Testis (tissue), 3 donors: ENCODE results near the gene MINDY2. TPM values are rescaled to one million over a fixed set of nuclear protein-coding genes. Genes with fewer than 3 reads are reported as not detected.

Source experiments
- DNase-seq: peaks from one replicate; pipeline ENCODE4 v3.0.0-alpha.2; 2019
- H3K27ac ChIP-seq, 2 donors: fragments of 200-600 bp; sonication (generic); one replicate each; pipeline ENCODE4 v1.5.1; 2019
- H3K27me3 ChIP-seq: fragments of 200-600 bp; sonication (generic); one replicate; pipeline ENCODE4 v1.5.1; 2019
- H3K36me3 ChIP-seq: fragments of 200-600 bp; sonication (generic); one replicate; pipeline ENCODE4 v1.5.1; 2017; ENCODE audit warnings: low read depth; ENCODE audit errors: missing control alignments
- H3K4me1 ChIP-seq: fragments of 200-600 bp; sonication (generic); one replicate; pipeline ENCODE4 v1.5.1; 2019
- H3K4me3 ChIP-seq, 2 donors: fragments of 200-600 bp; sonication (generic); one replicate each; pipeline ENCODE4 v1.5.1; 2017 to 2019
- H3K9me3 ChIP-seq: fragments of 200-600 bp; sonication (generic); one replicate; pipeline ENCODE4 v1.5.1; 2017
- POLR2A ChIP-seq: fragments of 450-650 bp; IDR thresholded peaks from one replicate; pipeline ENCODE4 v1.6.1; 2017; ENCODE audit warnings: antibody characterized with exemption, mild to moderate bottlenecking, moderate library complexity
- WGBS, 2 donors: methylation state at CpG; one replicate each; pipeline ENCODE4 v1.1.5; 2018; 5-methylcytosine and 5-hydroxymethylcytosine counted together
- intact Hi-C: fragments of 100-400 bp; cut with DNase I; formaldehyde crosslinking; loops from one replicate; pipeline ENCODE4 v1.15.1; 2023; ENCODE audit warnings: low total_unique reads
- polyA plus RNA-seq: library from polyadenylated mRNA; stranded (reverse); fragments of 350-450 nt; fragmentation: Illumina TruSeq; extraction: RNeasy Lipid Tissue Mini Kit (QIAGEN cat#74804); gene quantifications from one replicate; pipeline ENCODE4 v1.2.3, GENCODE V29; 2014; ENCODE audit warnings: low read depth, low replicate concordance; ENCODE audit not compliant: insufficient read depth
- total RNA-seq, 2 donors: library from RNA; depleted of rRNA; stranded (reverse); fragments of >200 nt; gene quantifications; one replicate each; pipeline ENCODE4 v1.2.3, GENCODE V29; 2016
- TF ChIP-seq, protein P1 (sequence below), 3 experiments: fragments of 450-650 bp in 2 of 3; fragments of 200-600 bp in 1 of 3; sonication (generic) in 1 of 3; IDR thresholded peaks; one replicate each; pipeline ENCODE4 v1.5.1; 2016 to 2019; ENCODE audit warnings: antibody characterized with exemption in 3 of 3, mild to moderate bottlenecking in 2 of 3, moderate library complexity in 1 of 3

Gene MINDY2
- total and polyA plus RNA-seq, 3 donors from 2014 or later: 9.9 to 15.4 (median 15.0) TPM

DNA sequence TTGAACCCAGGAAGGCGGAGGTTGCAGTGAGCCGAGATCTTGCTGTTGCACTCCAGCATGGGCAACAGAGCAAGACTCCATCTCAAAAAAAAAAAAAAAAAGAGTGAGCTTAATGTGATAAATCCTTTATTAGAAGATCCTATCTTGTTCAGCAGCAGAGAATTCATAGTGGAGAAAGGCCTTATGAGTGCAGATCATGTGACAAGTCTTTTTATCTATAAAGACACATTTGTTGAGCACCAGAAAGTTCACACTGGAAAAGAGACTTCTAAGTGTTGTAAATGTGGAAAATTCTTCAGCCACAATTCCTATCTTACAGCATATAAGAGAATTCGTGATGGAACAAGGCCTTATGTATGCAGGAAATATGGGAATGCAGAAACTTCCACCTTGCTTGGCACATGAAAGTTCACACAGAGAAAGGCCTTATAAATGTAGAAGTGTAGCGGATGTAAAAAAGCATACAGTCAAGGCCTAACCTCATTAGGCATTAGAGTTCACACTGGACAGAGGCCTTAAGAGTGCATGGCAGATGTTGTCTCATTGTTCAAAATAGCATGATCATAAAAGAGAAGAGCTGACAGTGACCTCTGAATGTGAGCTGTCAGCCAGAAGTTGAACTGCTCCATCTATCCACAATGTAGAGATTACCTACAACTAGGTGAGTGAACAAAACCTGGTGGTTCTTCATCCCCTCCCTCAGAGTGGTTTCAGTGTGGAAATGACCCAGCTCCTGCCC, 38.3 kb upstream of the MINDY2 start:
- Histone ChIP-seq H3K9me3 (no peaks in the 10 kb centered on the region), H3K36me3 (no peaks in the 10 kb centered on the region), H3K4me1 (no peaks in the 10 kb centered on the region), H3K4me3 (no peak overlapping the region), H3K27ac (no peak overlapping the region), H3K27me3 (no peaks in the 10 kb centered on the region)
- DNase-seq: no peak
- intact Hi-C loops: no loop called here
- TF ChIP-seq POLR2A: no peak
- TF ChIP-seq, protein P1, sequence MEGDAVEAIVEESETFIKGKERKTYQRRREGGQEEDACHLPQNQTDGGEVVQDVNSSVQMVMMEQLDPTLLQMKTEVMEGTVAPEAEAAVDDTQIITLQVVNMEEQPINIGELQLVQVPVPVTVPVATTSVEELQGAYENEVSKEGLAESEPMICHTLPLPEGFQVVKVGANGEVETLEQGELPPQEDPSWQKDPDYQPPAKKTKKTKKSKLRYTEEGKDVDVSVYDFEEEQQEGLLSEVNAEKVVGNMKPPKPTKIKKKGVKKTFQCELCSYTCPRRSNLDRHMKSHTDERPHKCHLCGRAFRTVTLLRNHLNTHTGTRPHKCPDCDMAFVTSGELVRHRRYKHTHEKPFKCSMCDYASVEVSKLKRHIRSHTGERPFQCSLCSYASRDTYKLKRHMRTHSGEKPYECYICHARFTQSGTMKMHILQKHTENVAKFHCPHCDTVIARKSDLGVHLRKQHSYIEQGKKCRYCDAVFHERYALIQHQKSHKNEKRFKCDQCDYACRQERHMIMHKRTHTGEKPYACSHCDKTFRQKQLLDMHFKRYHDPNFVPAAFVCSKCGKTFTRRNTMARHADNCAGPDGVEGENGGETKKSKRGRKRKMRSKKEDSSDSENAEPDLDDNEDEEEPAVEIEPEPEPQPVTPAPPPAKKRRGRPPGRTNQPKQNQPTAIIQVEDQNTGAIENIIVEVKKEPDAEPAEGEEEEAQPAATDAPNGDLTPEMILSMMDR (IDR thresholded peaks at IDR 0.05): no peak
- WGBS, 2 donors: 93 to 95% methylated on average over 4 of the region's 4 CpGs

DNA sequence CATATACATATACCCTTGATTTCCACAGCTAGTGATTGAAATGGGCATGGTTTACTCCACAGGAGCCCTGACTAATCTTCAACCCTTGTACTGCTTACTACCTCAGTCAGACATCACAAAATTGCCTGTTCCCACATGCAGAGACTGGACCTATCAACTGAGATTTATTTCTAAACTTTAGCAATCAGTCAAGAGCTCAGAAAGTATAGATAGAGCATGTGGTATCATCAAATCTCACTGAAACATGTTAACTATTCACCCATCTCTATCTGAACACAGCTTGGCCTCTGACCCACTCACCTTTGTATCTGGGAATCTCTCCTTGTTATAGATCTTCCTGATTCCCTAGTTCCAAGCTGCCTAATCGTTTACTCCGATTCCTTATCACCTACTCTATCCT, 36.2 kb upstream of the MINDY2 start:
- no peak for TF ChIP-seq POLR2A
- TF ChIP-seq, protein P1 (IDR thresholded peaks at IDR 0.05): no peak
- Histone ChIP-seq H3K36me3 (no peaks in the 10 kb centered on the region), H3K4me3 (no peak overlapping the region), H3K27ac (no peak overlapping the region), H3K4me1 (no peaks in the 10 kb centered on the region), H3K9me3 (no peaks in the 10 kb centered on the region), H3K27me3 (no peaks in the 10 kb centered on the region)
- 54 to 75% methylated on average over 2 of the region's 2 CpGs for WGBS, 2 donors
- intact Hi-C loops: no loop called here
- no peak for DNase-seq

DNA sequence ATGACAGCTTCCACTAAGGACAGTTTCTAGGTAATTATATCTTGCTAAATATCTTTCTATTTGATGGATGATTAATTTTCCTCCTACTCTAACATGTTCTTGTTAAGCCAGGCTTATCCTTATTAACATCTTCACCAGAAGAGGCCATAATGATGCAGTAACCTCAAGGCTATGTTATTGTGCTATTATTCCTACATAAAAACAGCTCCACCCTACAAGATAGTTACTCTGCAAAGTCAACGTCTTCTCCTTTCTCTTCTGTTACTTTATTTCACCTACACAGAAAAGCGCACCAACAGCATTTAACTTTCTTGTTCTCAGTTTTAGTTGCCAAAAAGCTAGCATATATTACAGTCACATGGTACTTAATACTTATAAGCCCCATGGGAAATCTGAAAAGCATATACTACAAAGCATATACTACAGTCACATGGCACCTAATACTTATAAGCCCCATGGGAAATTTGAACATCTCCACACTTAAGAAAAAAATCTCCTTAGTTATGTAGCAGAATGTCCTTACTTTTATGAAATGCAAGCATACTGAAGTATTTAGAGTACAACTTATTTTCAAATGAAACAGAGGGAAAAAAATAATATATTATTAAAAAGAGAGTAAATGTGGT, 35.0 kb upstream of the MINDY2 start:
- 72 to 74% methylated on average over 2 of the region's 2 CpGs for WGBS, 2 donors
- H3K4me1 ChIP-seq: no peaks in the 10 kb centered on the region
- intact Hi-C loops: no loop called here

DNA sequence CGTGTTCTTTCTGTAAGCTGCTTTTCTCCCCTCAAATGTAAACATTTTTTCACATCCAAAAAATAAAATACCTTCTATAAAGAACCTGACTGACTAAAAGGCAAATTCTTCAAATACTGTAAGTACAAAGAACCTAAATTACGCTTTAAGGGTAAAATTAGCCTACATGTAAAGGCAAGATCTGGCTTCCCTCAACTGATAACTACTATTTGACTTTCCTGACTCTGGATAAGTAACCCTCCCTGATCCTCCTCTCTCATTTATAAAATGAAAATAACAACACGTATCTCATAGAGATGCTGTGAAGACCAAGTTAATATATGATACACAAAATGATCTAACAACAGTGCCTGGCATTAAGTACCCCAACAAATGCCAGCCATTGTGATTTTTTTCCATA, 33.8 kb upstream of the MINDY2 start:
- Histone ChIP-seq H3K27ac (no peak overlapping the region), H3K36me3 (no peaks in the 10 kb centered on the region), H3K27me3 (no peaks in the 10 kb centered on the region), H3K4me1 (peaks cover under 1% of the 10 kb centered on the region), H3K4me3 (no peak overlapping the region), H3K9me3 (no peaks in the 10 kb centered on the region)
- 91 to 94% methylated on average over 3 of the region's 3 CpGs for WGBS, 2 donors
- TF ChIP-seq, protein P1 (IDR thresholded peaks at IDR 0.05): no peak
- no peak for TF ChIP-seq POLR2A
- no peak for DNase-seq
- intact Hi-C loops: no loop called here

More for the DNA sequence above, 35.0 kb upstream of the MINDY2 start:
- H3K9me3 ChIP-seq: no peaks in the 10 kb centered on the region
- DNase-seq: no peak
- no peak for TF ChIP-seq POLR2A
- TF ChIP-seq, protein P1 (IDR thresholded peaks at IDR 0.05): no peak
- no peak overlapping the region for H3K4me3 ChIP-seq
- no peak overlapping the region for H3K27ac ChIP-seq
- no peaks in the 10 kb centered on the region for H3K27me3 ChIP-seq
- no peaks in the 10 kb centered on the region for H3K36me3 ChIP-seq
